Suprapubic skin (tissue), 4 donors: ENCODE measurements around the gene INHBC. TPM values are rescaled to one million over a fixed set of nuclear protein-coding genes. Genes with fewer than 3 reads are reported as not detected.

Experiments used
- DNase-seq, 2 donors: peaks; one replicate each; pipeline ENCODE4 v3.0.0-alpha.2; 2019; ENCODE audit warnings: low spot score in 2 of 2
- H3K27ac ChIP-seq: fragments of 200-600 bp; sonication (generic); one replicate; pipeline ENCODE4 v1.5.1; 2019
- H3K27me3 ChIP-seq: fragments of 200-600 bp; sonication (generic); one replicate; pipeline ENCODE4 v1.5.1; 2019
- H3K36me3 ChIP-seq: fragments of 200-600 bp; sonication (generic); one replicate; pipeline ENCODE4 v1.5.1; 2019
- H3K4me1 ChIP-seq: fragments of 200-600 bp; sonication (generic); one replicate; pipeline ENCODE4 v1.5.1; 2019
- H3K4me3 ChIP-seq: fragments of 200-600 bp; sonication (generic); one replicate; pipeline ENCODE4 v1.5.1; 2019; ENCODE audit warnings: mild to moderate bottlenecking
- H3K9me3 ChIP-seq: fragments of 200-600 bp; sonication (generic); one replicate; pipeline ENCODE4 v1.5.1; 2019
- EP300 ChIP-seq: sonication (generic); formaldehyde crosslinking; IDR thresholded peaks from one replicate; pipeline ENCODE4 v1.6.1; 2017; ENCODE audit warnings: antibody characterized with exemption
- POLR2A ChIP-seq, 2 donors: fragments of 450-650 bp; IDR thresholded peaks; one replicate each; pipeline ENCODE4 v1.6.1; 2017; ENCODE audit warnings: antibody characterized with exemption in 2 of 2, mild to moderate bottlenecking in 2 of 2, moderate library complexity in 2 of 2
- POLR2AphosphoS5 ChIP-seq, 3 donors: sonication (generic); formaldehyde crosslinking; IDR thresholded peaks; one replicate each; pipeline ENCODE4 v1.6.1; 2017; ENCODE audit warnings: antibody characterized with exemption in 3 of 3
- WGBS: methylation state at CpG from one replicate; pipeline ENCODE4 v1.1.5; 2018; 5-methylcytosine and 5-hydroxymethylcytosine counted together
- total RNA-seq, 4 donors: library from RNA; depleted of rRNA; stranded (reverse); fragments of >200 nt; gene quantifications; one replicate each; pipeline ENCODE4 v1.1.0, GENCODE V29; 2016
- TF ChIP-seq, protein P1 (sequence below), 2 donors: fragments of 200-600 bp in 1 of 2; fragments of 450-650 bp in 1 of 2; sonication (generic) in 1 of 2; IDR thresholded peaks; one replicate each; pipeline ENCODE4 v1.5.1; 2016 to 2019; ENCODE audit warnings: antibody characterized with exemption in 2 of 2, mild to moderate bottlenecking in 1 of 2, moderate library complexity in 1 of 2

Gene INHBC
- total RNA-seq, 4 donors from 2014 or later: not detected

GRCh38 chr12:57430112-57430930 is 4.3 kb upstream of the INHBC start:
- under 1% methylated on average over 20 of the region's 74 CpGs for WGBS
- DNase-seq: peak; percentile 78 to 83
- Histone ChIP-seq H3K9me3 (no peaks in the 10 kb centered on the region), H3K4me3 (peak overlapping the region; percentile 84), H3K27ac (peak overlapping the region; percentile 98), H3K4me1 (peaks cover 13% of the 10 kb centered on the region), H3K36me3 (no peaks in the 10 kb centered on the region), H3K27me3 (no peaks in the 10 kb centered on the region)
- TF ChIP-seq POLR2A (IDR thresholded peaks at IDR 0.05): peak in 1 of 2 donors; percentile 5
- TF ChIP-seq, protein P1, sequence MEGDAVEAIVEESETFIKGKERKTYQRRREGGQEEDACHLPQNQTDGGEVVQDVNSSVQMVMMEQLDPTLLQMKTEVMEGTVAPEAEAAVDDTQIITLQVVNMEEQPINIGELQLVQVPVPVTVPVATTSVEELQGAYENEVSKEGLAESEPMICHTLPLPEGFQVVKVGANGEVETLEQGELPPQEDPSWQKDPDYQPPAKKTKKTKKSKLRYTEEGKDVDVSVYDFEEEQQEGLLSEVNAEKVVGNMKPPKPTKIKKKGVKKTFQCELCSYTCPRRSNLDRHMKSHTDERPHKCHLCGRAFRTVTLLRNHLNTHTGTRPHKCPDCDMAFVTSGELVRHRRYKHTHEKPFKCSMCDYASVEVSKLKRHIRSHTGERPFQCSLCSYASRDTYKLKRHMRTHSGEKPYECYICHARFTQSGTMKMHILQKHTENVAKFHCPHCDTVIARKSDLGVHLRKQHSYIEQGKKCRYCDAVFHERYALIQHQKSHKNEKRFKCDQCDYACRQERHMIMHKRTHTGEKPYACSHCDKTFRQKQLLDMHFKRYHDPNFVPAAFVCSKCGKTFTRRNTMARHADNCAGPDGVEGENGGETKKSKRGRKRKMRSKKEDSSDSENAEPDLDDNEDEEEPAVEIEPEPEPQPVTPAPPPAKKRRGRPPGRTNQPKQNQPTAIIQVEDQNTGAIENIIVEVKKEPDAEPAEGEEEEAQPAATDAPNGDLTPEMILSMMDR (IDR thresholded peaks at IDR 0.05): peak in 1 of 2 donors; percentile 20
- no peak for TF ChIP-seq POLR2AphosphoS5 (IDR thresholded peaks at IDR 0.05)

DNA sequence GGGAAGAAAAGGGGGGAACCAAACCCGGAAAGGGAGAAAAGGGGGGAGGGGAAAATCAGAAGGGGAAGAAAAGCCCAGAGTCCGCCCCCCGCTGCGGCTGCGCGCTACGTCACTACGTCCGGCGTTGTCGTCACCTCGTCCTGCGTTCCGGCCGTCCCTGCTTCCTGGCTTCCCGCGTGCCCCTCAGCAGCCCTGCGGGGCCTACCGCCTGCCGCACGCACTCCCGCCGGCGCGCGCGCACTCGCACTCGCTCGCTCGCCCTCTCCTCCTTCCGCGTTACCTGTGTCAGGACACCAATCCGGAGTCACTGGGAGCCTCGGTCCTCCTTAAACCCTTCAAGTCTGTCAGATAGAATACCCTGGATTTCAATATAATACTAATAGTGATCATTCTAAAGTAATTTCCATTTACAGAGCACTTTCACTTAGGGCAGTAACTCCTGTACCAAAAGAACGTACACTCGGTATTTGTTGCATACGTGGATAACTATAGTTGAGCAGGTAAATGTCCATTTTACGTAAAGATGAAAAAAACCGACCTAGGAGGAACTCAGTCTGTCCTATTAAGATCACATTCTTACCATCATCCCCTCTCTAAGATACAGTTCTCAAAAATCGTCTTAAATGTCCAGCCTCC is 3.5 kb upstream of the INHBC start, which contains the start of gene R3HDM2:
Gene R3HDM2 (minus strand): TSS at position 113 of the 636 bp plus-strand sequence. CDS start 120,615 bp downstream, outside the sequence.
- TF ChIP-seq, protein P1 (IDR thresholded peaks at IDR 0.05): no peak
- no peak for TF ChIP-seq EP300
- peak; percentile 91 to 97 (median 97) for TF ChIP-seq POLR2AphosphoS5 (IDR thresholded peaks at IDR 0.05)
- peak; percentile 84 to 93 for TF ChIP-seq POLR2A (IDR thresholded peaks at IDR 0.05)
- peak; percentile 97 for DNase-seq
- peak within 1 kb of the TSS; percentile 84 for H3K4me3 ChIP-seq
- peaks cover 13% of the 10 kb centered on the region for H3K4me1 ChIP-seq
- no peaks in the 10 kb centered on the region for H3K9me3 ChIP-seq
- no peaks in the 10 kb centered on the region for H3K36me3 ChIP-seq
- no peaks in the 10 kb centered on the region for H3K27me3 ChIP-seq
- H3K27ac ChIP-seq: peak within 1 kb of the TSS; percentile 98
- WGBS: 1% methylated on average over 41 of the region's 41 CpGs

- no peak for DNase-seq
- H3K4me3 ChIP-seq: peak overlapping the region; percentile 84
- H3K36me3 ChIP-seq: no peaks in the 10 kb centered on the region
- TF ChIP-seq POLR2AphosphoS5 (IDR thresholded peaks at IDR 0.05) (no peak), EP300 (no peak), POLR2A (IDR thresholded peaks at IDR 0.05) (no peak)
- TF ChIP-seq, protein P1 (IDR thresholded peaks at IDR 0.05): no peak
- peaks cover 13% of the 10 kb centered on the region for H3K4me1 ChIP-seq
- H3K27ac ChIP-seq: peak overlapping the region; percentile 98
- no peaks in the 10 kb centered on the region for H3K9me3 ChIP-seq
- no peaks in the 10 kb centered on the region for H3K27me3 ChIP-seq
- 87% methylated on average over 11 of the region's 11 CpGs for WGBS
Observed at GRCh38 chr12:57431654-57432188, 2.9 kb upstream of the INHBC start.

DNA sequence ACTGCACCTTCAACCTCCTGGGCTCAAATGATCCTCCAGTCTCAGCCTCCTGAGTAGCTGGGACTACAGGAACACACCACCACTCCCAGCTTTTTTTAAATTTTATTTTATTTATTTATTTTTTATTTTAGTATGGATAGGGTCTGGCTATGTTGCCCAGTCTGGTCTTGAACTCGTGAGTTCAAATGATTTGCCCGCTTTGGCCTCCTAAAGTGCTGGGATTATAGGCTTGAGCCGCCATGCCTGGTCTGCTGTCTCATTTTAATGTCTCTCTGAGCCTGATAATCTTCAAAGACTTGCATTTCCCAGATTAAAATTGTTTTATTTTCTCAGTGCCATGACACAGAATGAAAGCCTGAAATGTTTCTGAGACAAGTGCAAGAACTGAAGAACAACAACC is 1.2 kb upstream of the INHBC start:
- H3K27ac ChIP-seq: no peak overlapping the region
- no peaks in the 10 kb centered on the region for H3K27me3 ChIP-seq
- TF ChIP-seq, protein P1 (IDR thresholded peaks at IDR 0.05): no peak
- TF ChIP-seq EP300: no peak
- TF ChIP-seq POLR2AphosphoS5 (IDR thresholded peaks at IDR 0.05): no peak
- no peak for TF ChIP-seq POLR2A (IDR thresholded peaks at IDR 0.05)
- 87% methylated on average over 3 of the region's 3 CpGs for WGBS
- no peak overlapping the region for H3K4me3 ChIP-seq
- no peaks in the 10 kb centered on the region for H3K9me3 ChIP-seq
- no peak for DNase-seq
- no peaks in the 10 kb centered on the region for H3K36me3 ChIP-seq
- peaks cover 13% of the 10 kb centered on the region for H3K4me1 ChIP-seq

DNA sequence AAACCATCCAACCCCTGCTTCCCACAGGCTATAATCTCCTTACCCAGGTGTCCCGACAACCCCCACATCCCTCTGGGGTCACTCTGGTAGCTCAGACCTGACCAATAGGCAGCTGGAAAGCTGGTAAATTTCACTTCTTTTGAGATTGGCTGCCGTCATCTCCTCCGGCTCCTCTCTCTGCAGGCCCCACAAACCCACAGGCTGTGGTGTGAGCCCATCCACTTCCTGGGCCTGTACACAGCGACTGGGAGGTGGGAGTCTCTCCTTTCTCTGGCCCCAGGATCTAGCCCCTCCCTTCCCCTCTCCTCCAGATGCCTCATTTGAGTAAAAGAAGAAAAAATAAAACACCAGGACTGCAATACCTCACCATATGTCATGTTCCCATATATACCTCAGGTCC is 709 bp downstream of the INHBC start:
- no peak overlapping the region for H3K27ac ChIP-seq
- no peaks in the 10 kb centered on the region for H3K9me3 ChIP-seq
- DNase-seq: peak in 1 of 2 donors; percentile 32
- 62% methylated on average over 4 of the region's 4 CpGs for WGBS
- H3K27me3 ChIP-seq: no peaks in the 10 kb centered on the region
- no peaks in the 10 kb centered on the region for H3K36me3 ChIP-seq
- H3K4me1 ChIP-seq: peaks cover 2% of the 10 kb centered on the region
- no peak overlapping the region for H3K4me3 ChIP-seq
- TF ChIP-seq, protein P1 (IDR thresholded peaks at IDR 0.05): no peak
- no peak for TF ChIP-seq POLR2AphosphoS5 (IDR thresholded peaks at IDR 0.05)
- no peak for TF ChIP-seq EP300
- TF ChIP-seq POLR2A (IDR thresholded peaks at IDR 0.05): no peak
